Adrenal gland (tissue), 12 donors: Measurements from ENCODE around the gene HOXC9. TPM values are rescaled to one million over a fixed set of nuclear protein-coding genes. Genes with fewer than 3 reads are reported as not detected.

Experiments
- DNase-seq, 7 donors: peaks; one replicate each; pipeline ENCODE4 v3.0.0-alpha.2; 2019 to 2020
- H3K27ac ChIP-seq, 5 donors: fragments of 200-600 bp; sonication (generic) in 4 of 5; 1 replicate in 3 of 5; 2 replicates in 2 of 5; pipeline versions ENCODE4 v1.5.1 to v1.8.0; 2016 to 2020; ENCODE audit warnings: mild to moderate bottlenecking in 1 of 5
- H3K27me3 ChIP-seq: fragments of 200-600 bp; 2 replicates; pipeline ENCODE4 v1.8.0; 2021
- H3K36me3 ChIP-seq, 2 donors: fragments of 200-600 bp; replicated peaks in 1 of 2; 1 replicate in 1 of 2; 2 replicates in 1 of 2; pipeline versions ENCODE4 v1.5.1 to v1.8.0; 2018 to 2022
- H3K4me1 ChIP-seq, 2 donors: fragments of 200-600 bp; replicated peaks in 1 of 2; 1 replicate in 1 of 2; 2 replicates in 1 of 2; pipeline versions ENCODE4 v1.5.1 to v1.8.0; 2018 to 2021
- H3K4me3 ChIP-seq, 4 donors: fragments of 200-600 bp; sonication (generic) in 3 of 4; one replicate each; pipeline ENCODE4 v1.5.1; 2016 to 2018
- H3K9me3 ChIP-seq, 3 donors: fragments of 200-600 bp; sonication (generic) in 1 of 3; replicated peaks in 1 of 3; 1 replicate in 2 of 3; 2 replicates in 1 of 3; pipeline versions ENCODE4 v1.5.1 to v1.8.0; 2016 to 2021
- POLR2A ChIP-seq, 2 donors: fragments of 450-650 bp; IDR thresholded peaks; one replicate each; pipeline ENCODE4 v1.6.1; 2017; ENCODE audit warnings: antibody characterized with exemption in 2 of 2, mild to moderate bottlenecking in 2 of 2, moderate library complexity in 1 of 2
- WGBS, 4 donors: extraction: QIAGEN DNeasy Blood & Tissue Kit in 2 of 4; methylation state at CpG; one replicate each; pipeline versions ENCODE4 v1.1.5 to v1.1.7; 2013 to 2017; 5-methylcytosine and 5-hydroxymethylcytosine counted together
- intact Hi-C, 2 donors: fragments of 100-400 bp; cut with DNase I; formaldehyde crosslinking; loops; one replicate each; pipeline versions ENCODE4 v1.14.1 to v1.15.0; 2022 to 2023
- polyA plus RNA-seq, 3 donors: library from polyadenylated mRNA; stranded (reverse); fragments of 200-250 nt in 2 of 3; fragments of 350-450 nt in 1 of 3; fragmentation: Illumina TruSeq in 1 of 3; extraction: RNeasy Lipid Tissue Mini Kit (QIAGEN cat#74804) in 1 of 3; gene quantifications; one replicate each; pipeline ENCODE4 v1.2.3, GENCODE V29; 2013 to 2014
- total RNA-seq, 9 donors: library from RNA; depleted of rRNA in 4 of 9; stranded (reverse); fragments of >200 nt in 4 of 9; fragments of 120-200 nt in 1 of 9; fragmentation: NEBNext Ultra II Directional in 1 of 9; extraction: Animal tissue kit (Norgen Biotek cat#: 25700) in 1 of 9; gene quantifications; one replicate each; pipeline versions ENCODE4 v1.1.0 to v1.2.4, GENCODE V29; 2013 to 2023
- TF ChIP-seq, protein P1 (sequence below), 6 experiments: fragments of 450-650 bp in 4 of 6; fragments of 200-600 bp in 2 of 6; sonication (generic) in 1 of 6; IDR thresholded peaks; 1 replicate in 5 of 6; 2 replicates in 1 of 6; pipeline versions ENCODE4 v1.5.1 to v1.8.0; 2016 to 2021; ENCODE audit warnings: antibody characterized with exemption in 6 of 6, mild to moderate bottlenecking in 2 of 6, moderate library complexity in 1 of 6
- donor health status: healthy with polysubstance abuse.
- donor health status: Bipolar disorder and iron deficiency.
- donor health status: DM: yes; HTN: yes; CAD: no.
- donor health status: DM: no; HTN: no; CAD: no.
- donor health status: DM: no; HTN: no; CAD: no.
- donor health status: DM: yes; HTN: yes; CAD: no.

Gene HOXC9
- total and polyA plus RNA-seq, 12 donors, result 1.2 to 12.1 (median 3.0) TPM; not detected in 1

DNA sequence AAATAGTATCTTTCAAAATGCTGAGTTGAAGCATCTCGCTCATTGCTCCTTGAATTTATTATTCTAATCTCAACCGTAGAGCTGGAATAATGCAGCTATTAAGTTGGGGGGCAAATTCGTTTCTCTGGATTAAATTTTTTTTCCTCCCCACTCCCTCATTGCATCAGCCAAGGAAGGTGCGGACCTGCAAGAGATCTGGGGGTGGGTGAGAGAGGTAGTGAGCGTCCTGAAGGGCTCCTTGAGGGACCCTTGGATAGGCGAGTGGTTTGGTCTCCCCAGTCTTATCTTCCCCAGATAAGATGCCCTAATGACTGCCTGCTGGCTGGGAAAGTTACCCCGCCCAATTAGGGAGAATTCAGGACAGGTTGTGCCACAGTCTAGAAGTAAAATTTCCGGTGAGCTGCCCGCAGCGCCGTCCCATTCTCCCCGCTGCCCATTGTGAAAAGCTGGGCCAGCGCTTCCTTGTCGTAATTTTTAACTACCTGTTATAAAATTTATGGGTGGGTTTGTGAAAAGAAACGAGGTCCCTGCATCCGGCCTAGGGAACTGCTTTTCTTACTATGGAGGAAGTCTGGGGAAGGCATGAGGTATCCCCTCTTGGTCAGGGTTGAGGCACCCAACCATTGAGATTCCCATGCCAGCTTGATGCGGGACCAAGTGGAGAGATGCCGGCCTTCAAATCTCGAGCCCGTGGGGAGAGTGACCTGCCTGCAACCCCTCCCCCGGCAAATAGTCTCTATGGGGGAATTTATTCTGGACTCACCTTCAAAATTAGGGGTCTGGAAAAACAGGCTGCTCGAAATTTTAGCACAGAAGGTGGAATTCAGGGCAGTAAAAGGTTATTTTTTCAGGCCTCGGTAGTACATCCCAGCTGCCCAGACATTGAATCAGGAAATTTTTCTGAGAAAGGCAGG lies 15.3 kb downstream of the HOXC9 start:
- intact Hi-C loops, result no loop called here
- Histone ChIP-seq H3K36me3 (no peaks in the 10 kb centered on the region), H3K27me3 (no peaks in the 10 kb centered on the region), H3K4me3 (no peak overlapping the region), H3K27ac (peak overlapping the region in 2 of 5 donors; percentile 5 to 95), H3K4me1 (peaks cover 7 to 8% of the 10 kb centered on the region in 2 donors), H3K9me3 (no peaks in the 10 kb centered on the region)
- 58 to 73% (median 62%) methylated on average over 23 of the region's 23 CpGs for WGBS, 4 donors
- TF ChIP-seq, protein P1, sequence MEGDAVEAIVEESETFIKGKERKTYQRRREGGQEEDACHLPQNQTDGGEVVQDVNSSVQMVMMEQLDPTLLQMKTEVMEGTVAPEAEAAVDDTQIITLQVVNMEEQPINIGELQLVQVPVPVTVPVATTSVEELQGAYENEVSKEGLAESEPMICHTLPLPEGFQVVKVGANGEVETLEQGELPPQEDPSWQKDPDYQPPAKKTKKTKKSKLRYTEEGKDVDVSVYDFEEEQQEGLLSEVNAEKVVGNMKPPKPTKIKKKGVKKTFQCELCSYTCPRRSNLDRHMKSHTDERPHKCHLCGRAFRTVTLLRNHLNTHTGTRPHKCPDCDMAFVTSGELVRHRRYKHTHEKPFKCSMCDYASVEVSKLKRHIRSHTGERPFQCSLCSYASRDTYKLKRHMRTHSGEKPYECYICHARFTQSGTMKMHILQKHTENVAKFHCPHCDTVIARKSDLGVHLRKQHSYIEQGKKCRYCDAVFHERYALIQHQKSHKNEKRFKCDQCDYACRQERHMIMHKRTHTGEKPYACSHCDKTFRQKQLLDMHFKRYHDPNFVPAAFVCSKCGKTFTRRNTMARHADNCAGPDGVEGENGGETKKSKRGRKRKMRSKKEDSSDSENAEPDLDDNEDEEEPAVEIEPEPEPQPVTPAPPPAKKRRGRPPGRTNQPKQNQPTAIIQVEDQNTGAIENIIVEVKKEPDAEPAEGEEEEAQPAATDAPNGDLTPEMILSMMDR (IDR thresholded peaks at IDR 0.05), result no peak
- TF ChIP-seq POLR2A (IDR thresholded peaks at IDR 0.05), result no peak
- DNase-seq, result no peak

DNA sequence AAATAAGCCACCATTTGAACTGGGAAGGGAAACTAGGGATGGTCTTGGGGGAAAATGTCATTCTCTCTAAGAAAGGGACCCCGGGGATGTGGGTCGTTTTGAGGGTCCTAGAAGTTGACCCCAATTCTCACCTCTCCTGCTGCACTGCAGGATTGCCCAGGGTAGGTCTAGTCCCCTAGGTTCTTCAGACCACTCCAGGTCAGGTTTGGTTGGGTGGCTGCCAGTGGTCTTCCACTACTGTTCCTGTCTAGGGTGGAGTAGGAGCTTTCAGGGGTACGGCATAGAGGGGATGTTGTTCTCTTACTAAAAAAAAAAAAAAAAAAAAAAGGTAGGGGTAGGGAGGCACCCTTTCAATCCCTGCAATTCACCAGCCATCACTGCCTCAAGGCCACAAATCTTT lies 16.1 kb downstream of the HOXC9 start:
- intact Hi-C loops, result no loop called here
- H3K4me3 ChIP-seq, result peak overlapping the region in 2 of 4 donors; percentile 46 to 73
- peaks cover 11 to 15% of the 10 kb centered on the region in 2 donors for H3K4me1 ChIP-seq

DNA sequence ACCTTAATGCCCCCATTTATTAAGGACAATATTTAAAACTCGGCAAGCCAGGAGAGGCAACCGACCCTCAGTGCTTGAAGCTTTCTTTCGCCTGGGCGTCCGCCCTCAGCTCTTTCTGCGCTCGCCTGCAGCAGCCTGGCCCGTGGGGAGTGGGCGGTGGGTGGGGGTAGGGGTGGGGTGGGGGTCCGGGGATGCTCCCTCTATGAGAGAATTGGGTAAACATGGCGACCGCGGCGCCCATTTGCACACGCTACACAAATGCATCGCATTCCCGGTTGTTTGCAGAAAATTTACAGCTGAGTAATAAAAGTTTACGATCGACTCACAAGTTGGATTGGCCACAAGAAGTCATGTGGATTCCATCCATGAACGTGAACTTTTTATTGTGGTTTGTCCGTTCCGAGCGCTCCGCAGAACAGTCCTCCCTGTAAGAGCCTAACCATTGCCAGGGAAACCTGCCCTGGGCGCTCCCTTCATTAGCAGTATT lies 16.6 kb downstream of the HOXC9 start:
- Histone ChIP-seq H3K4me3 (peak overlapping the region in 2 of 4 donors; percentile 46 to 73), H3K36me3 (no peaks in the 10 kb centered on the region), H3K9me3 (no peaks in the 10 kb centered on the region), H3K27me3 (no peaks in the 10 kb centered on the region), H3K4me1 (peaks cover 11 to 15% of the 10 kb centered on the region in 2 donors), H3K27ac (peak overlapping the region in 4 of 5 donors; percentile 86 to 96 (median 93))
- peak; percentile 18 to 76 (median 56) for DNase-seq
- WGBS, 4 donors, result 3 to 5% (median 3%) methylated on average over 25 of the region's 25 CpGs
- no peak for TF ChIP-seq POLR2A (IDR thresholded peaks at IDR 0.05)
- TF ChIP-seq, protein P1 (IDR thresholded peaks at IDR 0.05), result no peak
- intact Hi-C loops, result no loop called here

More for the DNA sequence above, 16.1 kb downstream of the HOXC9 start:
- H3K27me3 ChIP-seq, result no peaks in the 10 kb centered on the region
- H3K36me3 ChIP-seq, result no peaks in the 10 kb centered on the region
- peak overlapping the region in 4 of 5 donors; percentile 86 to 96 (median 93) for H3K27ac ChIP-seq
- TF ChIP-seq, protein P1 (IDR thresholded peaks at IDR 0.05), result no peak
- TF ChIP-seq POLR2A (IDR thresholded peaks at IDR 0.05), result no peak
- DNase-seq, result no peak
- H3K9me3 ChIP-seq, result no peaks in the 10 kb centered on the region
- WGBS, 4 donors, result 29 to 46% (median 38%) methylated on average over 3 of the region's 3 CpGs

DNA sequence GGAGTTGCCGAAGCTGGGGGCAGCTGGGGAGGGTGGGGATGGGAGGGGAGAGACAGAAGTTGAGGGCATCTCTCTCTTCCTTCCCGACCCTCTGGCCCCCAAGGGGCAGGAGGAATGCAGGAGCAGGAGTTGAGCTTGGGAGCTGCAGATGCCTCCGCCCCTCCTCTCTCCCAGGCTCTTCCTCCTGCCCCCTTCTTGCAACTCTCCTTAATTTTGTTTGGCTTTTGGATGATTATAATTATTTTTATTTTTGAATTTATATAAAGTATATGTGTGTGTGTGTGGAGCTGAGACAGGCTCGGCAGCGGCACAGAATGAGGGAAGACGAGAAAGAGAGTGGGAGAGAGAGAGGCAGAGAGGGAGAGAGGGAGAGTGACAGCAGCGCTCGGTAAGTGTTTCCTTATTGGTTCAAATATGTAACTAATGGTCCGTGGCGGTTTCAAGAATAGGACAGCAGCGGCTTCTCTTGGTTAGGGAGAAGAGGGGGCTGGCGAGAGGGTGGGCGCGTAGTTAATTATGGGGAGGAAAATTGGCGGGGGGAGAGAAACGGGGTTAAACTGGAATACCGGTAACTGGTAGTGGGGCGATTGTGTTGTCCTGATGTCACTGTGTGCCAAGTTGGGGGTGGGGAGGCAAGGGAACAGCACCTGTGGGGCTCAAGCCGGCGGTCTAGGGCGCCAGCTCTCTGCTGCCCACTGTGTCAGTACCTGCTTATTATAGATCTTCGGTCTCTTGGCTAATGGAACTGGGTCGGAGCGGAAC lies 17.2 kb downstream of the HOXC9 start:
- peaks cover 11 to 15% of the 10 kb centered on the region in 2 donors for H3K4me1 ChIP-seq
- peak overlapping the region; percentile 49 to 96 (median 91) for H3K27ac ChIP-seq
- WGBS, 4 donors, result 1 to 2% (median 2%) methylated on average over 24 of the region's 24 CpGs
- no peaks in the 10 kb centered on the region for H3K36me3 ChIP-seq
- no peaks in the 10 kb centered on the region for H3K9me3 ChIP-seq
- intact Hi-C loops, result no loop called here
- H3K4me3 ChIP-seq, result peak overlapping the region in 3 of 4 donors; percentile 46 to 73 (median 48)
- H3K27me3 ChIP-seq, result no peaks in the 10 kb centered on the region
- DNase-seq, result peak in 6 of 7 donors; percentile 44 to 85 (median 61)
- no peak for TF ChIP-seq POLR2A (IDR thresholded peaks at IDR 0.05)
- TF ChIP-seq, protein P1 (IDR thresholded peaks at IDR 0.05), result no peak
